Spleen (tissue), 11 donors: Measurements from ENCODE around the gene CSTB. TPM values are rescaled to one million over a fixed set of nuclear protein-coding genes. Genes with fewer than 3 reads are reported as not detected.

ENCODE experiments used
- DNase-seq: peaks from one replicate; pipeline ENCODE4 v3.0.0-alpha.2; 2020
- H3K27ac ChIP-seq, 8 donors: fragments of 200-600 bp; sonication (generic) in 7 of 8; 1 replicate in 4 of 8; 2 replicates in 4 of 8; pipeline versions ENCODE4 v1.5.0 to v1.8.0; 2016 to 2021; ENCODE audit warnings: inconsistent platforms in 4 of 8, mild to moderate bottlenecking in 4 of 8, moderate library complexity in 1 of 8
- H3K27me3 ChIP-seq, 7 donors: fragments of 200-600 bp; sonication (generic) in 6 of 7; replicated peaks in 1 of 7; 1 replicate in 4 of 7; 2 replicates in 3 of 7; pipeline versions ENCODE4 v1.5.0 to v1.8.0; 2016 to 2021; ENCODE audit warnings: inconsistent platforms in 3 of 7, mild to moderate bottlenecking in 1 of 7
- H3K36me3 ChIP-seq, 6 donors: fragments of 200-600 bp; sonication (generic) in 5 of 6; 1 replicate in 4 of 6; 2 replicates in 2 of 6; pipeline versions ENCODE4 v1.5.0 to v1.8.0; 2016 to 2021; ENCODE audit warnings: inconsistent platforms in 2 of 6
- H3K4me1 ChIP-seq, 6 donors: fragments of 200-600 bp; sonication (generic) in 5 of 6; 1 replicate in 3 of 6; 2 replicates in 3 of 6; pipeline versions ENCODE4 v1.5.0 to v1.8.0; 2016 to 2021; ENCODE audit warnings: inconsistent platforms in 3 of 6
- H3K4me3 ChIP-seq, 8 donors: fragments of 200-600 bp; sonication (generic) in 7 of 8; 1 replicate in 4 of 8; 2 replicates in 4 of 8; pipeline versions ENCODE4 v1.5.0 to v1.8.0; 2016 to 2021; ENCODE audit warnings: inconsistent platforms in 4 of 8, mild to moderate bottlenecking in 4 of 8, moderate library complexity in 2 of 8
- H3K9me3 ChIP-seq, 8 donors: fragments of 200-600 bp; sonication (generic) in 7 of 8; 1 replicate in 4 of 8; 2 replicates in 4 of 8; pipeline versions ENCODE4 v1.5.0 to v1.8.0; 2016 to 2021; ENCODE audit warnings: inconsistent platforms in 4 of 8
- POLR2A ChIP-seq, 3 donors: fragments of 450-650 bp; IDR thresholded peaks; one replicate each; pipeline ENCODE4 v1.5.1; 2017; ENCODE audit warnings: antibody characterized with exemption in 3 of 3, mild to moderate bottlenecking in 1 of 3
- POLR2AphosphoS5 ChIP-seq, 3 donors: sonication (generic); formaldehyde crosslinking; IDR thresholded peaks; one replicate each; pipeline ENCODE4 v1.5.1; 2017; ENCODE audit warnings: antibody characterized with exemption in 3 of 3
- WGBS, 5 donors: extraction: QIAGEN DNeasy Blood & Tissue Kit in 3 of 5; methylation state at CpG; one replicate each; pipeline versions ENCODE4 v1.1.5 to v1.1.7; 2013 to 2018; 5-methylcytosine and 5-hydroxymethylcytosine counted together
- intact Hi-C: fragments of 100-400 bp; cut with DNase I; formaldehyde crosslinking; loops from one replicate; pipeline ENCODE4 v1.15.0; 2023; ENCODE audit warnings: low total_unique reads
- polyA plus RNA-seq, 3 donors: library from polyadenylated mRNA; stranded (reverse); fragments of 200-250 nt; gene quantifications; one replicate each; pipeline ENCODE4 v1.2.1, GENCODE V29; 2013
- total RNA-seq, 7 donors: library from RNA; depleted of rRNA in 3 of 7; stranded (reverse); fragments of >200 nt in 3 of 7; fragmentation: NEBNext Ultra II Directional in 4 of 7; extraction: Animal tissue kit (Norgen Biotek cat#: 25700) in 4 of 7; gene quantifications; one replicate each; pipeline versions ENCODE4 v1.1.0 to v1.2.1, GENCODE V29; 2016 to 2021
- TF ChIP-seq, protein P1 (sequence below), 11 experiments: fragments of 200-600 bp in 7 of 11; fragments of 450-650 bp in 4 of 11; sonication (generic) in 4 of 11; IDR thresholded peaks in 8 of 11; conservative IDR thresholded peaks in 3 of 11; 1 replicate in 7 of 11; 2 replicates in 4 of 11; pipeline versions ENCODE4 v1.4.0 to v1.8.0; 2016 to 2021; ENCODE audit warnings: antibody characterized with exemption in 11 of 11, inconsistent platforms in 4 of 11, mild to moderate bottlenecking in 1 of 11
- donor health status: healthy with polysubstance abuse.
- donor health status: DM: no; HTN: no; CAD: no; lungs with moderate emphysema.
- donor health status: DM: no; HTN: no; CAD: no.
- donor health status: Bipolar disorder and iron deficiency.
- donor health status: healthy.
- donor health status: DM: no; HTN: no; CAD: no.
- donor health status: DM: yes; HTN: yes; CAD: no.

The CSTB gene
- total and polyA plus RNA-seq, 10 donors: 10.5 to 93.8 (median 33.2) TPM

DNA sequence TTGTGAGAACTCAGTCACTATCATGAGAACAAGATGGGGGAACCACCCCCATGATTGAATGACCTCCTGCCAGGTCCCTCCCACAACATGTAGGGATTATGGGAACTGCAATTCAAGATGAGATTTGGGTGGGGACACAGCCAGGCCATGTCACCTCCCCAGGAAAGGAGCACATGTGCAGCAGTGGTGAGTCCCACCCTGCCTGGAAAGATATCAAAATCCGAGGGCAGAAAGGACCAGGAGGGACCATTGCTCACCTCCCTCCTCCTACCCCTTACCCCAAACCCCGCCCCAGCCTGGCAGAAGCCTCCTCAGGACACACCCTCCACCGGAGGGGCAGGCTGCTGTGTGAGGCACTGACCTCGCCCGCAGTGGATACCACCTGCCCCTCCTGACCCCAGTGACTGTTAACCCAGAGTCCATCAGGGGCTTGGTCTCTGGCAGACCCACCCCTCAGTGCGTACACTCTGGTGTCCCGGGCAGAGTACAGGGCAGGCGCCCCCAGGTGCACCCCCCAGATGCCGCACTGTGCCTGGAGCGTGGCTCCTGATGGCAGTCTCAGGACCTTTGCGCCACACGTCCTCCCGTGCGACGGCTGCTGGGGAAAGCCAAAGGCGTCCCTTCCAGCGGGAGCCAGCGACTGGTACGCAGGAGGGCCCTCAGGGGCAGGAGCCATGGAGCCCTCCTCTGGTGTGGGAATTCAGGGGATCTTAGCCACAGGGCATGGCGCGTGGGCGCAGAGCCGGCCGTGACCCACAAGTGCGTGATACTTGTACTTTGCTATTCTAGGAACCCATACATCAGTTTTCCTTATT, 36.3 kb downstream of the CSTB start:
- Histone ChIP-seq H3K4me3 (no peak overlapping the region), H3K4me1 (peaks cover 0 to 23% (median under 1%) of the 10 kb centered on the region in 6 donors), H3K27ac (peak overlapping the region in 2 of 8 donors; percentile 20 to 56), H3K27me3 (no peaks in the 10 kb centered on the region), H3K9me3 (no peaks in the 10 kb centered on the region), H3K36me3 (peaks cover 0 to 80% (median 37%) of the 10 kb centered on the region in 6 donors)
- WGBS, 5 donors: 91 to 95% (median 94%) methylated on average over 23 to 25 of the region's 25 CpGs
- TF ChIP-seq, protein P1, sequence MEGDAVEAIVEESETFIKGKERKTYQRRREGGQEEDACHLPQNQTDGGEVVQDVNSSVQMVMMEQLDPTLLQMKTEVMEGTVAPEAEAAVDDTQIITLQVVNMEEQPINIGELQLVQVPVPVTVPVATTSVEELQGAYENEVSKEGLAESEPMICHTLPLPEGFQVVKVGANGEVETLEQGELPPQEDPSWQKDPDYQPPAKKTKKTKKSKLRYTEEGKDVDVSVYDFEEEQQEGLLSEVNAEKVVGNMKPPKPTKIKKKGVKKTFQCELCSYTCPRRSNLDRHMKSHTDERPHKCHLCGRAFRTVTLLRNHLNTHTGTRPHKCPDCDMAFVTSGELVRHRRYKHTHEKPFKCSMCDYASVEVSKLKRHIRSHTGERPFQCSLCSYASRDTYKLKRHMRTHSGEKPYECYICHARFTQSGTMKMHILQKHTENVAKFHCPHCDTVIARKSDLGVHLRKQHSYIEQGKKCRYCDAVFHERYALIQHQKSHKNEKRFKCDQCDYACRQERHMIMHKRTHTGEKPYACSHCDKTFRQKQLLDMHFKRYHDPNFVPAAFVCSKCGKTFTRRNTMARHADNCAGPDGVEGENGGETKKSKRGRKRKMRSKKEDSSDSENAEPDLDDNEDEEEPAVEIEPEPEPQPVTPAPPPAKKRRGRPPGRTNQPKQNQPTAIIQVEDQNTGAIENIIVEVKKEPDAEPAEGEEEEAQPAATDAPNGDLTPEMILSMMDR (IDR thresholded peaks at IDR 0.05 in 8 of 11, conservative IDR thresholded peaks at IDR 0.05 in 3 of 11): no peak
- TF ChIP-seq POLR2AphosphoS5 (IDR thresholded peaks at IDR 0.05): peak in 1 of 3 donors; percentile 53
- no peak for TF ChIP-seq POLR2A (IDR thresholded peaks at IDR 0.05)
- intact Hi-C loops: no loop called here
- DNase-seq: no peak

DNA sequence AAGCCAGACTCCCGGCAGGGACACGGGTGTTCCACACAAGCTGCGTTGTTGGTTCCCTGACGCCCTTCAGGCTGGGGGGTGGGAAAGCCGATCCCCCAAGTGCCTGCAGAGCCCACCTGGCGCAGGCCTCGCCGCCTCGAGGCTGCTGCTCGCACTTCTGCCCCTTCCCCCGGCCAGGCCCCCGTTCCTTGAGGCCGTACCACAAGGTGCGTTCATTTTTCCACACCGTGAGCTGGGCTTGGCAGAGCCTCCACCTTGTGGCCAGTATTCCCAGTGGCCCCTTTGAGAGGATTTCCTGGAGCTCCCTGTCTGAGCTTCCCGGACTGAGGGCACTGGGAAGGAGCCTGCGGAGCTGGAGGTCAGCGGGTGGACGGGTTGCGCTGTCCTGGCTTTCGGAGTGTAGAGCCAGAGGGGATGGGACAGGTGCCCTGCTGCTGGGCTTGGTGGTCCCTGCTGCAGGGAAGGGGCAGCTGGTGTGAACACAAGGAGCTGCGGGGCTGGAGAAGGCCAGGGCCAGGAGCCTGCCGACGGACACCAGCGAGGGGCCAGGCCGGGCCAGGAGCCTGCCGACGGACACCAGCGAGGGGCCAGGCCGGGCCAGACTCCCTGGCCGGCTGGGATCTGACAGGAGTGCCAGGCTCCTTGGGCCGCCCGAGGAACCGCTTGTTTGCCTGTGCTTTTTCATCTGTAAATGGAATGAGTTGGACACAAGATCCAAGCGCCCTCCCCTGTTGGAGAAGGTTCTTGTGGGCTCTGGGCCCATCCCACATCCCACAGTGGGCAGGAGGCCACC, 38.8 kb downstream of the CSTB start:
- TF ChIP-seq POLR2AphosphoS5 (IDR thresholded peaks at IDR 0.05) (no peak), POLR2A (IDR thresholded peaks at IDR 0.05) (no peak)
- TF ChIP-seq, protein P1 (IDR thresholded peaks at IDR 0.05 in 8 of 11, conservative IDR thresholded peaks at IDR 0.05 in 3 of 11): no peak
- DNase-seq: no peak
- WGBS, 5 donors: 93 to 96% (median 94%) methylated on average over 35 of the region's 35 CpGs
- H3K36me3 ChIP-seq: peaks cover 0 to 73% (median 27%) of the 10 kb centered on the region in 6 donors
- H3K9me3 ChIP-seq: no peaks in the 10 kb centered on the region
- H3K27me3 ChIP-seq: no peaks in the 10 kb centered on the region
- H3K4me3 ChIP-seq: no peak overlapping the region
- intact Hi-C loops: no loop called here
- H3K27ac ChIP-seq: no peak overlapping the region
- peaks cover 0 to 47% (median 13%) of the 10 kb centered on the region in 6 donors for H3K4me1 ChIP-seq

DNA sequence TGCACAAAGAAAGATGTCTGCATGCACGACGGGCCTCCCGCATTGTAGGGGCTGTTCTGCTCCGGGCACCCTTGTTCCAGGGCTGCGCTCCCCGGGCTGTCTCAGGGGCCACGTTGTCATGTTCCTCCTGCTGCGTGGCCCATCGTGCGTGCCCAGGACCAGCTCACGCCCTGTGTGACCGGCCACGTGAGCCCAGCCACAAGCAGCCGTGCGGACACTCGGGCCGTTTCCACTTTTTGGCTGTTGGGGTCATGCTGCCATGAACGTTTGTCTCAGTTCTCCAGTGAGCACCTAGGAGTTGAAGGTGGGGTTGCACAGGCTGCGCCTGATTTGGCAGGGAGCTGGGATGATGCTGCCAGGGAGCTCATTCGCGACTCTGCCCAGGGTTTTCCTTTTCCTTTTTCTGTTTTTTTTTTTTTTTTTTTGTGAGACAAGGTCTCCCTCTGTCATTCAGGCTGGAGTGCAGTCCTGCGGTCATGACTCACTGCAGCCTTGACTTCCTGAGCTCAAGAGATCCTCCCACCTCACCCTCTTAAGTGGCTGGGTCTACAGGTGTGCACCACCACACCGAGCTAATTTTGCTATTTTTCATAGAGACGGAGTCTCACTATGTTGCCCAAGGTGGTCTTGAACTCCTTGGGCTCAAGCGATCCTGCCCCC, 39.8 kb downstream of the CSTB start:
- TF ChIP-seq POLR2AphosphoS5 (IDR thresholded peaks at IDR 0.05) (no peak), POLR2A (IDR thresholded peaks at IDR 0.05) (no peak)
- TF ChIP-seq, protein P1 (IDR thresholded peaks at IDR 0.05 in 8 of 11, conservative IDR thresholded peaks at IDR 0.05 in 3 of 11): no peak
- H3K27me3 ChIP-seq: no peaks in the 10 kb centered on the region
- intact Hi-C loops: no loop called here
- H3K4me1 ChIP-seq: peaks cover 0 to 54% (median 15%) of the 10 kb centered on the region in 6 donors
- H3K4me3 ChIP-seq: no peak overlapping the region
- WGBS, 5 donors: 85 to 95% (median 91%) methylated on average over 25 of the region's 25 CpGs
- no peaks in the 10 kb centered on the region for H3K9me3 ChIP-seq
- no peak overlapping the region for H3K27ac ChIP-seq
- peaks cover 0 to 74% (median 21%) of the 10 kb centered on the region in 6 donors for H3K36me3 ChIP-seq
- no peak for DNase-seq
